Psoas muscle (tissue), 8 donors: ENCODE measurements around the gene SPAG8. TPM values are rescaled to one million over a fixed set of nuclear protein-coding genes. Genes with fewer than 3 reads are reported as not detected.

Experiments
- ATAC-seq, 4 donors: fragments of 200-7000 bp; cut with Tn5 transposase; one replicate each; pipeline ENCODE4 v1.9.1; 2020; ENCODE audit warnings: moderate library complexity in 3 of 4, mild to moderate bottlenecking in 2 of 4
- DNase-seq, 2 donors: peaks; one replicate each; pipeline ENCODE4 v3.0.0-alpha.2; 2020
- H3K27ac ChIP-seq: fragments of 200-600 bp; one replicate; pipeline ENCODE4 v1.8.0; 2022
- H3K27me3 ChIP-seq, 3 donors: fragments of 200-600 bp in 1 of 3; one replicate each; pipeline versions ENCODE4 v1.6.1 to v1.8.0; 2013 to 2022; ENCODE audit warnings: low read length in 2 of 3, mild to moderate bottlenecking in 2 of 3, moderate library complexity in 1 of 3; ENCODE audit not compliant: insufficient read depth in 3 of 3
- H3K36me3 ChIP-seq, 2 donors: fragments of 200-600 bp in 1 of 2; one replicate each; pipeline versions ENCODE4 v1.6.1 to v1.8.0; 2013 to 2022; ENCODE audit warnings: low read depth in 1 of 2, mild to moderate bottlenecking in 1 of 2, moderate library complexity in 1 of 2; ENCODE audit not compliant: insufficient read depth in 1 of 2
- H3K4me1 ChIP-seq: fragments of 200-600 bp; one replicate; pipeline ENCODE4 v1.8.0; 2022
- H3K4me3 ChIP-seq: fragments of 200-600 bp; one replicate; pipeline ENCODE4 v1.8.0; 2022; ENCODE audit warnings: mild to moderate bottlenecking
- H3K9me3 ChIP-seq: fragments of 200-600 bp; one replicate; pipeline ENCODE4 v1.8.0; 2022
- CTCF ChIP-seq: fragments of 200-600 bp; IDR thresholded peaks from one replicate; pipeline ENCODE4 v1.8.0; 2022; ENCODE audit warnings: antibody characterized with exemption
- WGBS, 3 donors: extraction: QIAGEN DNeasy Blood & Tissue Kit; methylation state at CpG; one replicate each; pipeline versions ENCODE4 v1.1.6 to v1.1.7; 2013; 5-methylcytosine and 5-hydroxymethylcytosine counted together
- intact Hi-C, 2 donors: fragments of 100-400 bp; cut with DNase I; formaldehyde crosslinking; loops; one replicate each; pipeline versions ENCODE4 v1.11.0 to v1.14.2; 2022
- polyA plus RNA-seq, 3 donors: library from polyadenylated mRNA; stranded (reverse); fragments of 200-250 nt; gene quantifications; one replicate each; pipeline ENCODE4 v1.2.3, GENCODE V29; 2013
- total RNA-seq, 4 donors: library from RNA; stranded (reverse); fragmentation: NEBNext Ultra II Directional in 2 of 4; extraction: Animal tissue kit (Norgen Biotek cat#: 25700) in 2 of 4; gene quantifications; one replicate each; pipeline versions ENCODE4 v1.2.1 to v1.2.4, GENCODE V29; 2021 to 2023
- donor health status: healthy with polysubstance abuse.
- donor health status: DM: no; HTN: no; CAD: no; lungs with moderate emphysema.
- donor health status: Bipolar disorder and iron deficiency.
- donor health status: healthy.
- donor health status: DM: yes; HTN: yes; CAD: no.
- donor health status: DM: no; HTN: no; CAD: no.
- donor health status: DM: no; HTN: no; CAD: no.
- donor health status: DM: yes; HTN: yes; CAD: no.

SPAG8 gene
- total and polyA plus RNA-seq, 7 donors = 0.25 to 1.3 (median 0.93) TPM

DNA sequence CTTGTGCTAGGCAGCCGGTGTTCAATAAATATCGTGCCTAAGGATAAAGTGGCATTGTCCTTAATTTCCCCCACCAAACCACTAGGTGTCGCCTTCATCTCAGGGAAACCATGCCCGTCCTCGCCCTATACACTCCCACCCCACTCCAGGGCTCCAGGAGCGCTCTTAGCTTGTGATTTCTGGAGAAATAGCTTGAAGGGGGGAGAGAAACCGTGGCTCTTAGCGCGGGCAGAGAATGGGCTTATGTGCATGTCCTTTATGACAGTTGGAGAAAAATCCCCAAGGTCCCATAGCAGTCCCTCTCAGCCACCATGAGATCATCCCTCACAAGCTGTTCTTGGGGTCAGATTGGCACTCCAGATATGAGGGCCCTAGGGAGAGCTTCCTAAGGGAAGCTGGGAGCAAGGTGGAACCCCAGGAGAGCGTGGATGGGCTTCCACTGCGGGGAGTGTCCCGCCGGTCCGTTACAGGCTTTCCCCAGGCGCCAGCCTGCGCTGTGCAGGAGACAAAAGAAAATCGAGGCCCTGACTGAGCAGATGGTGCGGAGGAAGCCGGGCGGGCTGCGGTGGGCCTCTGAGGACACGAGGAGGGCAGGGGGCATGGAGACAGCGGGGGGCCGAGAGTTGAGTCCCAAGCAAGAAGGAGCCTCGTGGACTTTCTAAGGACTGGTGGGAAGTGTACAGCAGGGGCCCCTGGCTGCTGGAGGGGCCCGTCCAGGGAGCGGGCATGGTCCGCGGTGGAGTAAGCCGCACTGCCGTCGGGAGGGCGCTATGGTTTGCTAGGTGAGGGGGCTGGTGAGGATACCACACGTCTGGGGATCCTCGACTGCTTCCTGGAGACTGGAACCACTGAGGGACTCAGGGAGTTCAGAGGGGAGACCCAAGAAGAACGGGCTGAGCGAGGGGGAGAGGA, 21.4 kb downstream of the SPAG8 start:
- no peaks in the 10 kb centered on the region for H3K27me3 ChIP-seq
- H3K4me1 ChIP-seq = peaks cover 35% of the 10 kb centered on the region
- ATAC-seq (peak; percentile 78 to 89 (median 87)), DNase-seq (peak; percentile 63 to 79)
- no peaks in the 10 kb centered on the region for H3K36me3 ChIP-seq
- TF ChIP-seq CTCF = peak; percentile 86
- WGBS, 3 donors = 29 to 31% (median 30%) methylated on average over 34 to 37 of the region's 37 CpGs
- no peaks in the 10 kb centered on the region for H3K9me3 ChIP-seq
- intact Hi-C loops = loop anchor here (1.0 to 2.0 kb wide), 3 partner anchors 36 to 92 kb away; no protein-coding TSS in a partner anchor
- H3K27ac ChIP-seq = peak overlapping the region; percentile 88
- peak overlapping the region; percentile 79 for H3K4me3 ChIP-seq

DNA sequence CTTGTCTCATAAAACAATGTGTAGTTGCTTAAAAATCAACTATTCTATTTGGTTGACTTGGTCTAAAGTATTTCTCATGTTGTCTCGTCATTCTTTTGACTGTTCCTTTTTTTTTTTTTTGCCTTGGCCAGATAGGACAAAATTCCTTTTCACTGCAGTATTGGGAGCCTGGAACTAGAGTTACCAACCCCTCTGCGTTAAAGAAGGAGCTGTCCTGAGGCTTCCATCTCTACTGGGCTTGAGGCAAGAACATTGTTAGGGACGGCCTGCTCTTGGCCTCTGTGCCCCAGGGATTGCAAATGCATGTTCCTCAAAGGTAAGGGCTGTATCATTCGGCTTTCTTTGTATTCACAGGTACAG, 22.1 kb downstream of the SPAG8 start:
- Histone ChIP-seq H3K4me3 (no peak overlapping the region), H3K9me3 (no peaks in the 10 kb centered on the region), H3K27ac (no peak overlapping the region), H3K4me1 (peaks cover 32% of the 10 kb centered on the region), H3K27me3 (no peaks in the 10 kb centered on the region), H3K36me3 (no peaks in the 10 kb centered on the region)
- no peak for ATAC-seq
- TF ChIP-seq CTCF = no peak
- intact Hi-C loops = loop anchor here (1.0 to 2.0 kb wide), 3 partner anchors 36 to 92 kb away; no protein-coding TSS in a partner anchor
- DNase-seq = no peak
- 28 to 35% (median 34%) methylated on average over 4 of the region's 4 CpGs for WGBS, 3 donors

DNA sequence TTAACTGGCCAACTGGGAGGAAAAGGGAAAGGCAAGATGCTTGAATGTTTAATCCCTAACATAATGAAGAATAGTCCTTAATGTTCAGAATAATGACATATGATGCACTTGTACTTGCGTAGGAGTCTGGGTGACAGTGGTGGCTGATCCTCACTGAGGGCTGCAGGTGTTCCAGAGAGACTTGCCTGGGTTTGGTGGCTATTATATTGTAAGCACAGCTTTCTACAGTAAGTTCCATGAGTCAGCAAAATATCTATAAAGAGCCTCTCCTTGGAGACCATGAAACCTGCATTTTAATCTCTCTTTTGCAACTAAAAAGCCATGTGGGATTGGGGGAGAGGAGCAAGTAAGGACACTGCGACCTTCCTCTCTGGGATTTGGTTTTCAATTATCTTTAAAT, 22.5 kb downstream of the SPAG8 start:
- TF ChIP-seq CTCF = no peak
- peaks cover 30% of the 10 kb centered on the region for H3K4me1 ChIP-seq
- intact Hi-C loops = no loop called here
- no peaks in the 10 kb centered on the region for H3K27me3 ChIP-seq
- H3K27ac ChIP-seq = no peak overlapping the region
- no peak for DNase-seq
- no peak overlapping the region for H3K4me3 ChIP-seq
- H3K9me3 ChIP-seq = no peaks in the 10 kb centered on the region
- 95 to 98% (median 97%) methylated on average over 2 of the region's 2 CpGs for WGBS, 3 donors
- no peak for ATAC-seq
- H3K36me3 ChIP-seq = no peaks in the 10 kb centered on the region

- ATAC-seq = no peak
- Histone ChIP-seq H3K4me1 (no peaks in the 10 kb centered on the region), H3K27ac (no peak overlapping the region), H3K36me3 (no peaks in the 10 kb centered on the region), H3K9me3 (no peaks in the 10 kb centered on the region), H3K27me3 (no peaks in the 10 kb centered on the region), H3K4me3 (no peak overlapping the region)
- intact Hi-C loops = no loop called here
- DNase-seq = no peak
- TF ChIP-seq CTCF = no peak
Measured at GRCh38 chr9:35783418-35783817, 28.6 kb downstream of the SPAG8 start.
